Natural killer cell (primary cell): ENCODE results near the gene DDX10. TPM values are rescaled to one million over a fixed set of nuclear protein-coding genes. Genes with fewer than 3 reads are reported as not detected.

ENCODE experiments used
- ATAC-seq, 3 donors: fragments of 150-1000 bp in 2 of 3; fragments of 200-7000 bp in 1 of 3; cut with Tn5 transposase; 1 replicate in 1 of 3; 2 replicates in 2 of 3; pipeline ENCODE4 v1.10.0; 2021; ENCODE audit warnings: mild to moderate bottlenecking in 2 of 3, moderate library complexity in 2 of 3
- DNase-seq, 2 donors: peaks; one replicate each; pipeline versions ENCODE4 v3.0.0 to v3.0.0-alpha.2; 2013 to 2021; ENCODE audit warnings: mixed read lengths in 1 of 2
- H3K27ac ChIP-seq: one replicate; pipeline ENCODE4 v1.5.1; 2013; ENCODE audit warnings: mild to moderate bottlenecking, low read length
- H3K27me3 ChIP-seq: one replicate; pipeline ENCODE4 v1.6.1; 2013; ENCODE audit warnings: low read length; ENCODE audit not compliant: control insufficient read depth, insufficient read depth
- H3K36me3 ChIP-seq: one replicate; pipeline ENCODE4 v1.6.1; 2013; ENCODE audit warnings: low read length; ENCODE audit not compliant: control insufficient read depth, insufficient read depth
- H3K4me1 ChIP-seq: one replicate; pipeline ENCODE4 v1.6.1; 2013; ENCODE audit warnings: low read length; ENCODE audit not compliant: control insufficient read depth, insufficient read depth
- H3K4me3 ChIP-seq: one replicate; pipeline ENCODE4 v1.5.1; 2013; ENCODE audit warnings: low read length
- H3K9me3 ChIP-seq: one replicate; pipeline ENCODE4 v1.6.1; 2013; ENCODE audit warnings: low read length; ENCODE audit not compliant: control insufficient read depth, insufficient read depth
- H3K27ac Mint-ChIP-seq, 2 donors: one replicate each; pipeline ENCODE4 v1.8.0; 2022; ENCODE audit warnings: mild to moderate bottlenecking in 2 of 2, mixed read lengths in 2 of 2, moderate library complexity in 1 of 2
- H3K27me3 Mint-ChIP-seq, 2 donors: one replicate each; pipeline ENCODE4 v1.8.0; 2022; ENCODE audit warnings: low read depth in 2 of 2, mixed read lengths in 2 of 2
- H3K36me3 Mint-ChIP-seq: one replicate; pipeline ENCODE4 v1.8.0; 2022; ENCODE audit warnings: mixed read lengths
- H3K4me1 Mint-ChIP-seq, 2 donors: one replicate each; pipeline ENCODE4 v1.8.0; 2022; ENCODE audit warnings: mixed read lengths in 2 of 2
- H3K4me3 Mint-ChIP-seq: one replicate; pipeline ENCODE4 v1.8.0; 2022; ENCODE audit warnings: mild to moderate bottlenecking, moderate library complexity, mixed read lengths
- H3K9me3 Mint-ChIP-seq, 2 donors: one replicate each; pipeline ENCODE4 v1.8.0; 2022; ENCODE audit warnings: mixed read lengths in 2 of 2
- WGBS: methylation state at CpG from one replicate; pipeline ENCODE4 v1.1.7; 2013; ENCODE audit warnings: missing lambda C conversion rate; ENCODE audit not compliant: insufficient coverage; 5-methylcytosine and 5-hydroxymethylcytosine counted together
- intact Hi-C: fragments of 100-400 bp; cut with micrococcal nuclease; formaldehyde crosslinking; loops from one replicate; pipeline ENCODE4 v1.14.2; 2022
- total RNA-seq, 4 donors: library from RNA; stranded (reverse); fragments of 120-200 nt in 1 of 4; gene quantifications; one replicate each; pipeline versions ENCODE4 v1.2.3 to v1.2.4, GENCODE V29; 2013 to 2022
- TF ChIP-seq, protein P1 (sequence below): fragments of 200-600 bp; IDR thresholded peaks from one replicate; pipeline ENCODE4 v1.8.0; 2022; ENCODE audit warnings: antibody characterized with exemption

The DDX10 gene
- total RNA-seq, 3 donors from 2014 or later (not counting 1 experiment from before 2014, with no cell fraction given), result 23.4 to 30.9 (median 24.9) TPM

DNA sequence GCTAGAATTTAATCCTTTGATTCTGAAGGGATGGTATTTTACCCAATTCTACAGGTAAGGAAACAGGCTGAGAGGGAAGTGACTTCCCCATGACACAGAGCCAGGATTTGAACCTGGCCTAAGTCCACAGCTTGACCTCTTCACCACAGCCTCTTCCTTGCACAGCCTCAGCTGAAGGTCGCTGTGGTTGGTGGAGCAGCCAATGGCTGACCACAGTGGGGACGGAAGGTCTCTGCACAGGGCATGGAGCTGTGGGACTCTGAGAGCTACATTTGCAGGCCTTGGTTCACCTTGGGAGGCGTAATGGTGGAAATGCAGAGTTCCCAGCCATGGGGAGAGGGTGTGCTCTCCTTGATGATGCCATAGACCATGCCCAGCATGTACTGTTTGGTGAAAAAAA is 295.0 kb downstream of the DDX10 start:
- no peak for ATAC-seq

DNA sequence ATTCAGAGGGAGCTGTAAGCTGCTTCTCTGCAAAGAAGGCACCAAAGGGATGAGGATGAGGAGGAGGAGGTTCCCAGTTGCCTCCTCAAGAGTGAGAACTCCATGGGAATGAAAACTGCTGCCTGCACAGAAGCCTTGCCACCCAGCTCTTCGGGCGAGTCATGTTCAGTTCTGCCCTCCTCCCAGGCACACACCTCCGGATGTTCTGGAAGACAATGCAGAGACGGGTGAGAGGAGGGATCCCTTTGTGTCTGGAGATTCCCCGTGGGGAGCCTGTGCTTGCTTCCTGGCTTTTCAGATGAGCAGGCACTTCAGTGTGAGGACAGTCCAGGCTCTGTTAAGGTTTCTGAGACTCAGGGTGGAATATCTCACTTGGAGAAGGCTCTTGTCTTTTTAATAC is 295.6 kb downstream of the DDX10 start:
- 93% methylated on average over 5 of the region's 5 CpGs for WGBS
- TF ChIP-seq, protein P1, sequence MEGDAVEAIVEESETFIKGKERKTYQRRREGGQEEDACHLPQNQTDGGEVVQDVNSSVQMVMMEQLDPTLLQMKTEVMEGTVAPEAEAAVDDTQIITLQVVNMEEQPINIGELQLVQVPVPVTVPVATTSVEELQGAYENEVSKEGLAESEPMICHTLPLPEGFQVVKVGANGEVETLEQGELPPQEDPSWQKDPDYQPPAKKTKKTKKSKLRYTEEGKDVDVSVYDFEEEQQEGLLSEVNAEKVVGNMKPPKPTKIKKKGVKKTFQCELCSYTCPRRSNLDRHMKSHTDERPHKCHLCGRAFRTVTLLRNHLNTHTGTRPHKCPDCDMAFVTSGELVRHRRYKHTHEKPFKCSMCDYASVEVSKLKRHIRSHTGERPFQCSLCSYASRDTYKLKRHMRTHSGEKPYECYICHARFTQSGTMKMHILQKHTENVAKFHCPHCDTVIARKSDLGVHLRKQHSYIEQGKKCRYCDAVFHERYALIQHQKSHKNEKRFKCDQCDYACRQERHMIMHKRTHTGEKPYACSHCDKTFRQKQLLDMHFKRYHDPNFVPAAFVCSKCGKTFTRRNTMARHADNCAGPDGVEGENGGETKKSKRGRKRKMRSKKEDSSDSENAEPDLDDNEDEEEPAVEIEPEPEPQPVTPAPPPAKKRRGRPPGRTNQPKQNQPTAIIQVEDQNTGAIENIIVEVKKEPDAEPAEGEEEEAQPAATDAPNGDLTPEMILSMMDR, result no peak
- H3K4me1 ChIP-seq, result peaks cover 16% of the 10 kb centered on the region
- intact Hi-C loops, result no loop called here
- no peak overlapping the region for H3K27ac ChIP-seq
- H3K27me3 ChIP-seq, result no peaks in the 10 kb centered on the region
- H3K9me3 ChIP-seq, result no peaks in the 10 kb centered on the region
- DNase-seq (no peak), ATAC-seq (no peak)
- no peak overlapping the region for H3K4me3 ChIP-seq
- H3K27ac Mint-ChIP-seq, result no peak overlapping the region
- H3K4me3 Mint-ChIP-seq, result no peak overlapping the region
- no peaks in the 10 kb centered on the region for H3K36me3 Mint-ChIP-seq
- H3K9me3 Mint-ChIP-seq, result no peaks in the 10 kb centered on the region
- H3K27me3 Mint-ChIP-seq, result no peaks in the 10 kb centered on the region
- no peaks in the 10 kb centered on the region for H3K36me3 ChIP-seq
- peaks cover 13 to 25% of the 10 kb centered on the region in 2 donors for H3K4me1 Mint-ChIP-seq

More for the DNA sequence above, 295.0 kb downstream of the DDX10 start:
- Histone ChIP-seq H3K4me3 (no peak overlapping the region), H3K9me3 (no peaks in the 10 kb centered on the region), H3K4me1 (peaks cover 16% of the 10 kb centered on the region), H3K36me3 (no peaks in the 10 kb centered on the region), H3K27ac (no peak overlapping the region), H3K27me3 (no peaks in the 10 kb centered on the region)
- 64% methylated on average over 3 of the region's 3 CpGs for WGBS
- no peak overlapping the region for H3K4me3 Mint-ChIP-seq
- H3K27ac Mint-ChIP-seq, result no peak overlapping the region
- intact Hi-C loops, result no loop called here
- H3K4me1 Mint-ChIP-seq, result peaks cover 13 to 25% of the 10 kb centered on the region in 2 donors
- no peaks in the 10 kb centered on the region for H3K9me3 Mint-ChIP-seq
- H3K36me3 Mint-ChIP-seq, result no peaks in the 10 kb centered on the region
- H3K27me3 Mint-ChIP-seq, result no peaks in the 10 kb centered on the region
- no peak for DNase-seq
- TF ChIP-seq, protein P1, result no peak

DNA sequence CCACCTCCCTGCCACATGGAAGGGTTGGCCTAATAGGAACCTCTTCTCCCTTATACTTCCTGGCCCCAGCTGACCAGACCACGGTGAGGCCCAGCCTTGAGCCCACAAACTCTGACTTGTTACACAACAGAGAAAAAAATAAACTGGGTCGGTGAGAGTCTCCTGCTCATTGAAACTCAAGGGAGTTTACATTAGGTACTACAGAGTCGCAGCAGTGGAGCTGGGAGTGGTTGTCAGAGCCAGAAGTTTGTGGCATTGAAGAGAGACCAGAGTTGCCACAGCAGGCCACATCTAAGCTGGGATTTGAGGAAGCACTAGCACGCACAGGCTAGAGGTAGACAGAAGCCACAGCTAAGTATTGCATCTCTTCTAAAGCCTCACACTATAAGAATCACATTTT is 296.2 kb downstream of the DDX10 start:
- Mint-ChIP-seq H3K4me3 (no peak overlapping the region), H3K36me3 (no peaks in the 10 kb centered on the region), H3K9me3 (no peaks in the 10 kb centered on the region), H3K27ac (no peak overlapping the region), H3K27me3 (no peaks in the 10 kb centered on the region), H3K4me1 (peaks cover 13 to 25% of the 10 kb centered on the region in 2 donors)
- DNase-seq, result no peak
- Histone ChIP-seq H3K27me3 (no peaks in the 10 kb centered on the region), H3K36me3 (no peaks in the 10 kb centered on the region), H3K4me1 (peaks cover 16% of the 10 kb centered on the region), H3K4me3 (no peak overlapping the region), H3K27ac (no peak overlapping the region), H3K9me3 (no peaks in the 10 kb centered on the region)
- 10% methylated on average over 4 of the region's 4 CpGs for WGBS
- intact Hi-C loops, result no loop called here
- peak in 1 of 3 donors; percentile 22 for ATAC-seq
- TF ChIP-seq, protein P1, result no peak

DNA sequence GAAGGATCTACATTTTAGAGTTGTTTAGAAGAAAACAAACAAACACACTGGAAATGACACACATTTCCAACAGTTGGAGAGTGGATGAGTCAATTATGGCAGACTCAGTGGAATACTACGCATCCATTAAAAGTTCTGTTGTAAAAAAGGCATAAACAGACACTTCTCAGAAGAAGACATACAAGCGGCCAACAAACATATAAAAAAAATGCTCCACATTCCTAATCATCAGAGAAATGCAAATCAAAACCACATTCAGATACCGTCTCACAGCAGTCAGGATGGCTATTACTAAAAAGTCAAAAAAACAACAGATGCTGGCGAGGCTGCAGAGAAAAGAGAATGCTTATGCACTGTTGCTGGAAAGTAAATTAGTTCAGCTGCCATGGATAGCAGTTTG is 298.2 kb downstream of the DDX10 start:
- WGBS, result 90% methylated on average over 4 of the region's 4 CpGs

More for the DNA sequence above, 298.2 kb downstream of the DDX10 start:
- peaks cover 13 to 25% of the 10 kb centered on the region in 2 donors for H3K4me1 Mint-ChIP-seq
- peaks cover 16% of the 10 kb centered on the region for H3K4me1 ChIP-seq
- no peaks in the 10 kb centered on the region for H3K9me3 Mint-ChIP-seq
- TF ChIP-seq, protein P1, result no peak
- H3K36me3 Mint-ChIP-seq, result no peaks in the 10 kb centered on the region
- H3K9me3 ChIP-seq, result no peaks in the 10 kb centered on the region
- DNase-seq (no peak), ATAC-seq (no peak)
- H3K27ac ChIP-seq, result no peak overlapping the region
- intact Hi-C loops, result no loop called here
- peaks cover 0 to 4% of the 10 kb centered on the region in 2 donors for H3K27me3 Mint-ChIP-seq
- H3K27ac Mint-ChIP-seq, result no peak overlapping the region
- H3K4me3 ChIP-seq, result no peak overlapping the region
- no peak overlapping the region for H3K4me3 Mint-ChIP-seq
- no peaks in the 10 kb centered on the region for H3K27me3 ChIP-seq
- H3K36me3 ChIP-seq, result no peaks in the 10 kb centered on the region
